Neural cell (in vitro differentiated cells): Measurements from ENCODE around the gene CLEC9A. TPM values are rescaled to one million over a fixed set of nuclear protein-coding genes. Genes with fewer than 3 reads are reported as not detected.

Experiments used
- H2AFZ ChIP-seq: fragments of 200-600, 300-800 bp; sonication (generic), shearing (Covaris generic); 2 replicates; pipeline ENCODE4 v1.6.0; 2014; ENCODE audit warnings: low read depth, mild to moderate bottlenecking, antibody characterized with exemption, low read length, moderate library complexity
- H3F3A ChIP-seq: fragments of 200-600 bp; shearing (Covaris generic); 2 replicates; pipeline ENCODE4 v1.6.1; 2016; ENCODE audit warnings: mild to moderate bottlenecking, moderate library complexity, mixed read lengths, antibody characterized with exemption, low read length; ENCODE audit not compliant: insufficient read depth, poor library complexity, severe bottlenecking
- H3K27ac ChIP-seq: fragments of 200-600, 300-800 bp; sonication (generic), shearing (Covaris generic); 2 replicates; pipeline ENCODE4 v1.5.1; 2014; ENCODE audit warnings: mild to moderate bottlenecking, low read length, moderate library complexity
- H3K27me3 ChIP-seq: fragments of 300-800, 200-600 bp; sonication (generic), shearing (Covaris generic); 2 replicates; pipeline ENCODE4 v1.6.0; 2014; ENCODE audit warnings: mild to moderate bottlenecking, low read depth, low read length, moderate library complexity; ENCODE audit not compliant: insufficient read depth
- H3K36me3 ChIP-seq: fragments of 300-800, 200-600 bp; sonication (generic), shearing (Covaris generic); 2 replicates; pipeline ENCODE4 v1.5.1; 2014; ENCODE audit warnings: mild to moderate bottlenecking, antibody characterized with exemption, low read length, moderate library complexity; ENCODE audit not compliant: insufficient read depth
- H3K4me2 ChIP-seq: fragments of 300-800, 200-600 bp; sonication (generic), shearing (Covaris generic); 2 replicates; pipeline ENCODE4 v1.6.0; 2014; ENCODE audit warnings: mild to moderate bottlenecking, low read length
- H3K4me3 ChIP-seq: fragments of 300-800, 200-600 bp; sonication (generic), shearing (Covaris generic); 2 replicates; pipeline ENCODE4 v1.5.1; 2014; ENCODE audit warnings: mild to moderate bottlenecking, low read length, moderate library complexity
- H3K79me2 ChIP-seq: fragments of 200-600 bp; shearing (Covaris generic); replicated peaks from 2 replicates; pipeline ENCODE4 v1.6.0; 2014; ENCODE audit warnings: mild to moderate bottlenecking, low read length, moderate library complexity; ENCODE audit not compliant: insufficient read depth
- H3K9ac ChIP-seq: fragments of 300-800, 200-600 bp; sonication (generic), shearing (Covaris generic); 2 replicates; pipeline ENCODE4 v1.6.1; 2016; ENCODE audit warnings: mild to moderate bottlenecking, low read length, mixed read lengths
- H3K9me2 ChIP-seq: fragments of 200-600 bp; shearing (Covaris generic); 2 replicates; pipeline ENCODE4 v1.6.1; 2016; ENCODE audit warnings: mild to moderate bottlenecking, low read length, mixed read lengths; ENCODE audit not compliant: insufficient read depth
- H3K9me3 ChIP-seq: fragments of 200-600, 300-800 bp; sonication (generic), shearing (Covaris generic); 2 replicates; pipeline ENCODE4 v1.6.1; 2016; ENCODE audit warnings: mild to moderate bottlenecking, mixed run types, low read length, moderate library complexity, mixed read lengths
- H4K20me1 ChIP-seq: fragments of 200-600 bp; shearing (Covaris generic); 2 replicates; pipeline ENCODE4 v1.6.1; 2016; ENCODE audit warnings: mild to moderate bottlenecking, mixed run types; ENCODE audit not compliant: insufficient read depth
- EP300 ChIP-seq: fragments of 450-650 bp; conservative IDR thresholded peaks from 2 replicates; pipeline ENCODE4 v1.6.1; 2014; ENCODE audit warnings: antibody characterized with exemption, mild to moderate bottlenecking, moderate library complexity; ENCODE audit not compliant: poor library complexity, severe bottlenecking
- EZH2 ChIP-seq: fragments of 200-600, 300-800 bp; shearing (Covaris generic), sonication (generic); IDR thresholded peaks from 2 replicates; pipeline ENCODE4 v1.6.1; 2014; ENCODE audit warnings: antibody characterized with exemption, low read length, borderline replicate concordance, mild to moderate bottlenecking; ENCODE audit not compliant: insufficient read depth, poor library complexity, severe bottlenecking
- MXI1 ChIP-seq: fragments of 450-650 bp; conservative IDR thresholded peaks from 2 replicates; pipeline ENCODE4 v1.6.1; 2014; ENCODE audit warnings: antibody characterized with exemption, mild to moderate bottlenecking; ENCODE audit not compliant: poor library complexity, severe bottlenecking
- POLR2AphosphoS5 ChIP-seq: IDR thresholded peaks from 2 replicates; pipeline ENCODE4 v1.6.1; 2012
- RAD21 ChIP-seq: fragments of 450-650 bp; conservative IDR thresholded peaks from 2 replicates; pipeline ENCODE4 v1.6.1; 2014; ENCODE audit warnings: antibody characterized with exemption, mild to moderate bottlenecking, moderate library complexity
- SMC3 ChIP-seq: fragments of 450-650 bp; conservative IDR thresholded peaks from 2 replicates; pipeline ENCODE4 v1.6.1; 2014; ENCODE audit warnings: antibody characterized with exemption, mild to moderate bottlenecking, moderate library complexity; ENCODE audit not compliant: poor library complexity
- TAF1 ChIP-seq: IDR thresholded peaks from 2 replicates; pipeline ENCODE4 v1.6.1; 2012; ENCODE audit warnings: low read depth
- polyA plus RNA-seq: library from polyadenylated mRNA; depleted of rRNA; stranded (reverse); fragments of >200 nt; gene quantifications from 2 replicates; pipeline ENCODE4 v1.2.3, GENCODE V29; 2014
- TF ChIP-seq, protein P1 (sequence below): IDR thresholded peaks from 2 replicates; pipeline ENCODE4 v1.6.1; 2012; ENCODE audit warnings: borderline replicate concordance
- TF ChIP-seq, protein P2 (sequence below): fragments of 450-650 bp; IDR thresholded peaks from 2 replicates; pipeline ENCODE4 v1.5.1; 2014; ENCODE audit warnings: antibody characterized with exemption, mild to moderate bottlenecking, moderate library complexity; ENCODE audit not compliant: poor library complexity, severe bottlenecking

Gene CLEC9A
- polyA plus RNA-seq, 1 donor from 2014 or later: not detected

DNA sequence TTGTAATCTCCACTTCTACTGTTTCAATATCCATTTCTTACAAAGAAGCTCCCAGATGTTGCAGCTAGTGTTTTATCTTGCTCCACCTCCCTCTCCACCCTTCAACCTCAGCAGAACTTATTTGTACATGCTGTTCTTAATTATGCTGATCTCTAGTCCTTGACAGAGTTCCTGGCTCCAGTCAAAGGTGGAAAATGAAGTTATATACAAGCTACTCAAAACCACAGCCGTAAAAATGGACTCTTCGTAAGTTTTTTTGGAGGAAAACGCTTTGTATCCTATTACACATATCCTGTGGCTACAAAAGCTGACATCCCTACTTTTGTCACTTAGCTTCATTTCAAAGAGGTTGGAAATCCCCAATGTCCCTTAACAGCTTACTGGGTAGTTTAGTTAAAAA, 67.0 kb downstream of the CLEC9A start:
- H3F3A ChIP-seq: no peaks in the 10 kb centered on the region
- no peaks in the 10 kb centered on the region for H3K9me3 ChIP-seq
- H4K20me1 ChIP-seq: no peaks in the 10 kb centered on the region
- TF ChIP-seq TAF1: no peak
- TF ChIP-seq, protein P1, sequence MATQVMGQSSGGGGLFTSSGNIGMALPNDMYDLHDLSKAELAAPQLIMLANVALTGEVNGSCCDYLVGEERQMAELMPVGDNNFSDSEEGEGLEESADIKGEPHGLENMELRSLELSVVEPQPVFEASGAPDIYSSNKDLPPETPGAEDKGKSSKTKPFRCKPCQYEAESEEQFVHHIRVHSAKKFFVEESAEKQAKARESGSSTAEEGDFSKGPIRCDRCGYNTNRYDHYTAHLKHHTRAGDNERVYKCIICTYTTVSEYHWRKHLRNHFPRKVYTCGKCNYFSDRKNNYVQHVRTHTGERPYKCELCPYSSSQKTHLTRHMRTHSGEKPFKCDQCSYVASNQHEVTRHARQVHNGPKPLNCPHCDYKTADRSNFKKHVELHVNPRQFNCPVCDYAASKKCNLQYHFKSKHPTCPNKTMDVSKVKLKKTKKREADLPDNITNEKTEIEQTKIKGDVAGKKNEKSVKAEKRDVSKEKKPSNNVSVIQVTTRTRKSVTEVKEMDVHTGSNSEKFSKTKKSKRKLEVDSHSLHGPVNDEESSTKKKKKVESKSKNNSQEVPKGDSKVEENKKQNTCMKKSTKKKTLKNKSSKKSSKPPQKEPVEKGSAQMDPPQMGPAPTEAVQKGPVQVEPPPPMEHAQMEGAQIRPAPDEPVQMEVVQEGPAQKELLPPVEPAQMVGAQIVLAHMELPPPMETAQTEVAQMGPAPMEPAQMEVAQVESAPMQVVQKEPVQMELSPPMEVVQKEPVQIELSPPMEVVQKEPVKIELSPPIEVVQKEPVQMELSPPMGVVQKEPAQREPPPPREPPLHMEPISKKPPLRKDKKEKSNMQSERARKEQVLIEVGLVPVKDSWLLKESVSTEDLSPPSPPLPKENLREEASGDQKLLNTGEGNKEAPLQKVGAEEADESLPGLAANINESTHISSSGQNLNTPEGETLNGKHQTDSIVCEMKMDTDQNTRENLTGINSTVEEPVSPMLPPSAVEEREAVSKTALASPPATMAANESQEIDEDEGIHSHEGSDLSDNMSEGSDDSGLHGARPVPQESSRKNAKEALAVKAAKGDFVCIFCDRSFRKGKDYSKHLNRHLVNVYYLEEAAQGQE: no peak
- no peak overlapping the region for H3K27ac ChIP-seq
- no peaks in the 10 kb centered on the region for H3K36me3 ChIP-seq
- H3K4me3 ChIP-seq: no peak overlapping the region
- no peaks in the 10 kb centered on the region for H3K27me3 ChIP-seq
- H3K79me2 ChIP-seq: no peaks in the 10 kb centered on the region
- no peaks in the 10 kb centered on the region for H3K9me2 ChIP-seq
- no peak overlapping the region for H2AFZ ChIP-seq
- no peak overlapping the region for H3K9ac ChIP-seq
- H3K4me2 ChIP-seq: no peak overlapping the region

DNA sequence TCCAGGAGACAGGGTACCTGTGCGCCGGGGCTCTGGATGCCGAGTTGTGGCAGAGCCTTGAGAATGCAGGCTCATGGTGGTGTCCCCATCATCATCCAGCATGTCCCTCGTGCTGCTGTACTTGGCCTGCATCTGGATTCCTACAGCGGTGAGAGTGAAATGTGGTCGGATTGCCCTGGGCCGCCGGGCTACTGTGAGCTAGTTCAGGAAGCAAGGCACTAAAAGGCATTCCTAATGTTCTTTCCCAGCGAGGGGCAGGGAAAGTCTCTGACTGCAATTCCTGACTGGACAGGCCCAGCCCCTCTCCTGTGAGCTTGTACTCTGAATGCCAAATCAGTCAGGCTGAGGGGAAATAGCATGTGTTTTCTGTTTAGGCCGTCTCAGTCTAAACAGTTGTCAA, 68.3 kb downstream of the CLEC9A start, which contains the start of gene CLEC1A:
CLEC1A (minus strand) TSS at position 195 of the 400 bp plus-strand sequence; CDS start at position 132, 63 bp downstream.
- no peaks in the 10 kb centered on the region for H3K9me2 ChIP-seq
- H3K4me2 ChIP-seq: no peak within 1 kb of the TSS

More for the DNA sequence above, 68.3 kb downstream of the CLEC9A start, which contains the start of gene CLEC1A:
- Histone ChIP-seq H3K4me3 (no peak within 1 kb of the TSS), H3K36me3 (no peaks in the 10 kb centered on the region), H3F3A (no peaks in the 10 kb centered on the region), H3K79me2 (no peaks in the 10 kb centered on the region), H3K27me3 (no peaks in the 10 kb centered on the region), H4K20me1 (no peaks in the 10 kb centered on the region), H3K9ac (no peak within 1 kb of the TSS), H3K9me3 (no peaks in the 10 kb centered on the region), H3K27ac (no peak within 1 kb of the TSS), H2AFZ (no peak within 1 kb of the TSS)
- TF ChIP-seq POLR2AphosphoS5 (no peak), EP300 (no peak), RAD21 (no peak), SMC3 (no peak), TAF1 (no peak), MXI1 (no peak), EZH2 (no peak)
- TF ChIP-seq, protein P2, sequence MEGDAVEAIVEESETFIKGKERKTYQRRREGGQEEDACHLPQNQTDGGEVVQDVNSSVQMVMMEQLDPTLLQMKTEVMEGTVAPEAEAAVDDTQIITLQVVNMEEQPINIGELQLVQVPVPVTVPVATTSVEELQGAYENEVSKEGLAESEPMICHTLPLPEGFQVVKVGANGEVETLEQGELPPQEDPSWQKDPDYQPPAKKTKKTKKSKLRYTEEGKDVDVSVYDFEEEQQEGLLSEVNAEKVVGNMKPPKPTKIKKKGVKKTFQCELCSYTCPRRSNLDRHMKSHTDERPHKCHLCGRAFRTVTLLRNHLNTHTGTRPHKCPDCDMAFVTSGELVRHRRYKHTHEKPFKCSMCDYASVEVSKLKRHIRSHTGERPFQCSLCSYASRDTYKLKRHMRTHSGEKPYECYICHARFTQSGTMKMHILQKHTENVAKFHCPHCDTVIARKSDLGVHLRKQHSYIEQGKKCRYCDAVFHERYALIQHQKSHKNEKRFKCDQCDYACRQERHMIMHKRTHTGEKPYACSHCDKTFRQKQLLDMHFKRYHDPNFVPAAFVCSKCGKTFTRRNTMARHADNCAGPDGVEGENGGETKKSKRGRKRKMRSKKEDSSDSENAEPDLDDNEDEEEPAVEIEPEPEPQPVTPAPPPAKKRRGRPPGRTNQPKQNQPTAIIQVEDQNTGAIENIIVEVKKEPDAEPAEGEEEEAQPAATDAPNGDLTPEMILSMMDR: no peak
- TF ChIP-seq, protein P1: no peak
